WTC11 (cell line): ENCODE results near the gene RANBP17. TPM values are rescaled to one million over a fixed set of nuclear protein-coding genes. Genes with fewer than 3 reads are reported as not detected.

Source experiments
- ATAC-seq: fragments of 200-7000 bp; cut with Tn5 transposase; 2 replicates; pipeline ENCODE4 v1.10.0; 2021; ENCODE audit warnings: mild to moderate bottlenecking, moderate library complexity
- CTCF ChIA-PET: fragments of 300-600 bp; sonication (Branson Sonifier 250); formaldehyde crosslinking; loops from one replicate; lab custom pipeline; 2021; ENCODE audit warnings: antibody characterized with exemption; lab: Charles Lee
- POLR2A ChIA-PET: fragments of 350-600 bp; sonication (Branson Sonifier 250); formaldehyde crosslinking; loops from one replicate; lab custom pipeline; 2021; ENCODE audit warnings: antibody characterized with exemption; lab: Charles Lee
- DNase-seq: peaks from one replicate; pipeline ENCODE4 v3.0.0; 2021; ENCODE audit warnings: low spot score
- H3K27ac Mint-ChIP-seq: 2 replicates; pipeline ENCODE4 v1.8.0; 2021; ENCODE audit warnings: mixed read lengths
- H3K27me3 Mint-ChIP-seq: 2 replicates; pipeline ENCODE4 v1.8.0; 2021; ENCODE audit warnings: low read depth, mild to moderate bottlenecking, moderate library complexity, mixed read lengths
- H3K36me3 Mint-ChIP-seq: 2 replicates; pipeline ENCODE4 v1.8.0; 2021; ENCODE audit warnings: mixed read lengths
- H3K4me1 Mint-ChIP-seq: 2 replicates; pipeline ENCODE4 v1.8.0; 2022; ENCODE audit warnings: mixed read lengths
- H3K4me3 Mint-ChIP-seq: 2 replicates; pipeline ENCODE4 v1.8.0; 2021; ENCODE audit warnings: mild to moderate bottlenecking, moderate library complexity, mixed read lengths
- H3K9me3 Mint-ChIP-seq: 2 replicates; pipeline ENCODE4 v1.8.0; 2021; ENCODE audit warnings: mixed read lengths
- ATF1 ChIP-seq: sonication (generic); formaldehyde crosslinking; IDR thresholded peaks from 2 replicates; pipeline ENCODE4 v1.8.1; 2023; ENCODE audit warnings: mild to moderate bottlenecking, moderate library complexity, missing genetic modification reagents
- ATF2 ChIP-seq: sonication (generic); formaldehyde crosslinking; IDR thresholded peaks from 2 replicates; pipeline ENCODE4 v1.8.1; 2022; ENCODE audit warnings: low read depth, missing genetic modification reagents, borderline replicate concordance
- EMX1 ChIP-seq: fragments of 250-450 bp; sonication (Bioruptor Pico); IDR thresholded peaks from 2 replicates; pipeline ENCODE4 v1.8.0; 2021; ENCODE audit warnings: mild to moderate bottlenecking
- ESRRA ChIP-seq: sonication (generic); formaldehyde crosslinking; IDR thresholded peaks from 2 replicates; pipeline ENCODE4 v1.8.1; 2022; ENCODE audit warnings: mild to moderate bottlenecking, missing genetic modification reagents, borderline replicate concordance
- ETV6 ChIP-seq: sonication (generic); formaldehyde crosslinking; IDR thresholded peaks from 2 replicates; pipeline ENCODE4 v1.8.1; 2022; ENCODE audit warnings: mild to moderate bottlenecking, missing genetic modification reagents
- FOXK1 ChIP-seq: sonication (generic); formaldehyde crosslinking; IDR thresholded peaks from 2 replicates; pipeline ENCODE4 v1.8.0; 2022; ENCODE audit warnings: mild to moderate bottlenecking, moderate library complexity, missing genetic modification reagents
- FOXP4 ChIP-seq: sonication (generic); formaldehyde crosslinking; IDR thresholded peaks from 2 replicates; pipeline ENCODE4 v1.8.0; 2022; ENCODE audit warnings: mild to moderate bottlenecking, missing genetic modification reagents
- IRF2 ChIP-seq: sonication (generic); formaldehyde crosslinking; IDR thresholded peaks from 2 replicates; pipeline ENCODE4 v1.8.0; 2022; ENCODE audit warnings: low read depth, missing genetic modification reagents, borderline replicate concordance
- NR3C1 ChIP-seq: sonication (generic); formaldehyde crosslinking; conservative IDR thresholded peaks from 2 replicates; pipeline ENCODE4 v1.8.1; 2023; ENCODE audit warnings: low read depth, mild to moderate bottlenecking, missing genetic modification reagents
- SOX15 ChIP-seq: fragments of 250-450 bp; sonication (Bioruptor Pico); IDR thresholded peaks from 2 replicates; pipeline ENCODE4 v1.9.0; 2021; ENCODE audit warnings: mild to moderate bottlenecking
- TEAD1 ChIP-seq: sonication (generic); formaldehyde crosslinking; IDR thresholded peaks from 2 replicates; pipeline ENCODE4 v1.8.0; 2022; ENCODE audit warnings: mild to moderate bottlenecking, missing genetic modification reagents
- ZBTB43 ChIP-seq: sonication (generic); formaldehyde crosslinking; IDR thresholded peaks from 2 replicates; pipeline ENCODE4 v1.8.1; 2023; ENCODE audit warnings: mild to moderate bottlenecking, missing genetic modification reagents
- ZNF263 ChIP-seq: sonication (generic); formaldehyde crosslinking; IDR thresholded peaks from 2 replicates; pipeline ENCODE4 v1.8.1; 2022; ENCODE audit warnings: low read depth, mild to moderate bottlenecking, moderate library complexity, missing genetic modification reagents
- ZNF281 ChIP-seq: sonication (generic); formaldehyde crosslinking; IDR thresholded peaks from 2 replicates; pipeline ENCODE4 v1.8.0; 2023; ENCODE audit warnings: mild to moderate bottlenecking, missing genetic modification reagents
- ZNF423 ChIP-seq: fragments of 250-450 bp; sonication (Bioruptor Pico); IDR thresholded peaks from 2 replicates; pipeline ENCODE4 v2.1.2; 2022; ENCODE audit warnings: mild to moderate bottlenecking, moderate library complexity
- total RNA-seq: library from RNA; stranded (reverse); gene quantifications from 3 replicates; pipeline ENCODE4 v1.2.3, GENCODE V29; 2021
- TF ChIP-seq, protein P1 (sequence below): sonication (generic); formaldehyde crosslinking; IDR thresholded peaks from 2 replicates; pipeline ENCODE4 v1.8.1; 2023; ENCODE audit warnings: mild to moderate bottlenecking, missing genetic modification reagents, moderate library complexity
- TF ChIP-seq, protein P2 (sequence below): fragments of 250-450 bp; sonication (Bioruptor Pico); IDR thresholded peaks from 2 replicates; pipeline ENCODE4 v1.8.0; 2021; ENCODE audit warnings: mild to moderate bottlenecking
- TF ChIP-seq, protein P3 (sequence below): sonication (generic); formaldehyde crosslinking; IDR thresholded peaks from 2 replicates; pipeline ENCODE4 v1.8.1; 2023; ENCODE audit warnings: mild to moderate bottlenecking, missing genetic modification reagents
- TF ChIP-seq, protein P4 (sequence below): fragments of 250-450 bp; sonication (Bioruptor Pico); IDR thresholded peaks from 2 replicates; pipeline ENCODE4 v2.1.2; 2022; ENCODE audit warnings: mild to moderate bottlenecking, moderate library complexity

RANBP17 gene
- total RNA-seq, 1 experiment from 2014 or later, result 23.1 TPM

GRCh38 chr5:170880084-170880483 lies 18.3 kb downstream of the RANBP17 start:
- DNase-seq (no peak), ATAC-seq (no peak)
- H3K4me1 Mint-ChIP-seq, result peaks cover 20% of the 10 kb centered on the region
- ChIA-PET CTCF (no interaction called here), POLR2A (no interaction called here)
- peaks cover 9% of the 10 kb centered on the region for H3K36me3 Mint-ChIP-seq
- TF ChIP-seq SOX15 (CRISPR knock-in tag), result no peak
- TF ChIP-seq ZNF423 (CRISPR knock-in tag), result no peak
- TF ChIP-seq ATF2 (CRISPR knock-in tag), result no peak
- no peak for TF ChIP-seq ESRRA (CRISPR knock-in tag)
- peaks cover 4% of the 10 kb centered on the region; the same call in 1 of the 2 replicates for H3K9me3 Mint-ChIP-seq
- H3K27me3 Mint-ChIP-seq, result no peaks in the 10 kb centered on the region
- H3K27ac Mint-ChIP-seq, result no peak overlapping the region
- no peak overlapping the region for H3K4me3 Mint-ChIP-seq

DNA sequence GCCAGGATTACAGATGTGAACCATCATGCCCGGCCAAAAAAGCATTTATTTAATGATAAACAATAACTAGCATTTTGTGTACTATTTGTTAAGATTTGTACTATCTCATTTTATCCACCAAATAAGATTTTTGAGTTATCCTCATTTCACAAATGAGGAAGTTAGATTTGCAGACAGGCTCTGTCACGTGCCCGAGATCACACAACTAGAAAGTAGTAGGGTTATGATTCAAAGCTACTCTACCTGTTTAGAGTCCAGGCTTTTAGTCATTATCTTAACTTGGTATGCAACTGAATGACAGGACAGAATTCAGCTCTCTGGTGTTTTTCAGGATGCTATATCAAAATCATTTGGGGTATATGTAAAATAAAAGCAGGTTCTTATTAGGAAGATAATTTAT lies 20.5 kb downstream of the RANBP17 start:
- no peak for ATAC-seq
- Mint-ChIP-seq H3K4me1 (peaks cover 5% of the 10 kb centered on the region), H3K27ac (no peak overlapping the region), H3K4me3 (no peak overlapping the region), H3K9me3 (no peaks in the 10 kb centered on the region), H3K27me3 (no peaks in the 10 kb centered on the region), H3K36me3 (peaks cover 3% of the 10 kb centered on the region; the same call in 1 of the 2 replicates)
- ChIA-PET POLR2A (no interaction called here), CTCF (no interaction called here)
- TF ChIP-seq, protein P1, sequence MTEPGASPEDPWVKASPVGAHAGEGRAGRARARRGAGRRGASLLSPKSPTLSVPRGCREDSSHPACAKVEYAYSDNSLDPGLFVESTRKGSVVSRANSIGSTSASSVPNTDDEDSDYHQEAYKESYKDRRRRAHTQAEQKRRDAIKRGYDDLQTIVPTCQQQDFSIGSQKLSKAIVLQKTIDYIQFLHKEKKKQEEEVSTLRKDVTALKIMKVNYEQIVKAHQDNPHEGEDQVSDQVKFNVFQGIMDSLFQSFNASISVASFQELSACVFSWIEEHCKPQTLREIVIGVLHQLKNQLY (CRISPR knock-in tag), result no peak
- no peak for TF ChIP-seq ATF1 (CRISPR knock-in tag)
- no peak for TF ChIP-seq ETV6 (CRISPR knock-in tag)
- no peak for TF ChIP-seq ZNF281 (CRISPR knock-in tag)
- TF ChIP-seq FOXK1 (CRISPR knock-in tag), result no peak
- TF ChIP-seq FOXP4 (CRISPR knock-in tag), result no peak
- TF ChIP-seq ZNF263 (CRISPR knock-in tag), result no peak
- TF ChIP-seq, protein P2, sequence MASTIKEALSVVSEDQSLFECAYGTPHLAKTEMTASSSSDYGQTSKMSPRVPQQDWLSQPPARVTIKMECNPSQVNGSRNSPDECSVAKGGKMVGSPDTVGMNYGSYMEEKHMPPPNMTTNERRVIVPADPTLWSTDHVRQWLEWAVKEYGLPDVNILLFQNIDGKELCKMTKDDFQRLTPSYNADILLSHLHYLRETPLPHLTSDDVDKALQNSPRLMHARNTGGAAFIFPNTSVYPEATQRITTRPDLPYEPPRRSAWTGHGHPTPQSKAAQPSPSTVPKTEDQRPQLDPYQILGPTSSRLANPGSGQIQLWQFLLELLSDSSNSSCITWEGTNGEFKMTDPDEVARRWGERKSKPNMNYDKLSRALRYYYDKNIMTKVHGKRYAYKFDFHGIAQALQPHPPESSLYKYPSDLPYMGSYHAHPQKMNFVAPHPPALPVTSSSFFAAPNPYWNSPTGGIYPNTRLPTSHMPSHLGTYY (CRISPR knock-in tag), result no peak
- TF ChIP-seq NR3C1 (CRISPR knock-in tag), result no peak
- TF ChIP-seq, protein P3, sequence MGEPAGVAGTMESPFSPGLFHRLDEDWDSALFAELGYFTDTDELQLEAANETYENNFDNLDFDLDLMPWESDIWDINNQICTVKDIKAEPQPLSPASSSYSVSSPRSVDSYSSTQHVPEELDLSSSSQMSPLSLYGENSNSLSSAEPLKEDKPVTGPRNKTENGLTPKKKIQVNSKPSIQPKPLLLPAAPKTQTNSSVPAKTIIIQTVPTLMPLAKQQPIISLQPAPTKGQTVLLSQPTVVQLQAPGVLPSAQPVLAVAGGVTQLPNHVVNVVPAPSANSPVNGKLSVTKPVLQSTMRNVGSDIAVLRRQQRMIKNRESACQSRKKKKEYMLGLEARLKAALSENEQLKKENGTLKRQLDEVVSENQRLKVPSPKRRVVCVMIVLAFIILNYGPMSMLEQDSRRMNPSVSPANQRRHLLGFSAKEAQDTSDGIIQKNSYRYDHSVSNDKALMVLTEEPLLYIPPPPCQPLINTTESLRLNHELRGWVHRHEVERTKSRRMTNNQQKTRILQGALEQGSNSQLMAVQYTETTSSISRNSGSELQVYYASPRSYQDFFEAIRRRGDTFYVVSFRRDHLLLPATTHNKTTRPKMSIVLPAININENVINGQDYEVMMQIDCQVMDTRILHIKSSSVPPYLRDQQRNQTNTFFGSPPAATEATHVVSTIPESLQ, result no peak
- TF ChIP-seq ATF2 (CRISPR knock-in tag), result no peak
- TF ChIP-seq IRF2 (CRISPR knock-in tag), result no peak
- TF ChIP-seq, protein P4, sequence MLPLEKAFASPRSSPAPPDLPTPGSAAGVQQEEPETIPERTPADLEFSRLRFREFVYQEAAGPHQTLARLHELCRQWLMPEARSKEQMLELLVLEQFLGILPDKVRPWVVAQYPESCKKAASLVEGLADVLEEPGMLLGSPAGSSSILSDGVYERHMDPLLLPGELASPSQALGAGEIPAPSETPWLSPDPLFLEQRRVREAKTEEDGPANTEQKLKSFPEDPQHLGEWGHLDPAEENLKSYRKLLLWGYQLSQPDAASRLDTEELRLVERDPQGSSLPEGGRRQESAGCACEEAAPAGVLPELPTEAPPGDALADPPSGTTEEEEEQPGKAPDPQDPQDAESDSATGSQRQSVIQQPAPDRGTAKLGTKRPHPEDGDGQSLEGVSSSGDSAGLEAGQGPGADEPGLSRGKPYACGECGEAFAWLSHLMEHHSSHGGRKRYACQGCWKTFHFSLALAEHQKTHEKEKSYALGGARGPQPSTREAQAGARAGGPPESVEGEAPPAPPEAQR (CRISPR knock-in tag), result no peak
- no peak for TF ChIP-seq TEAD1 (CRISPR knock-in tag)
- TF ChIP-seq ZBTB43 (CRISPR knock-in tag), result no peak
- no peak for TF ChIP-seq EMX1 (CRISPR knock-in tag)
- no peak for DNase-seq
